GM23338 (cell line): ENCODE results near the gene TUBGCP2. TPM values are rescaled to one million over a fixed set of nuclear protein-coding genes. Genes with fewer than 3 reads are reported as not detected.

ENCODE experiments used
- ATAC-seq: fragments of 200-7000 bp; cut with Tn5 transposase; 3 replicates; pipeline ENCODE4 v1.9.1; 2020
- DNase-seq: peaks from one replicate; pipeline ENCODE4 v3.0.0-alpha.2; 2015; ENCODE audit warnings: low spot score
- H2AFZ ChIP-seq: fragments of 200-600 bp; sonication (generic); 2 replicates; pipeline ENCODE4 v1.8.0; 2016; ENCODE audit warnings: antibody characterized with exemption, mild to moderate bottlenecking, moderate library complexity
- H3F3A ChIP-seq: fragments of 200-600 bp; sonication (generic); replicated peaks from 2 replicates; pipeline ENCODE4 v1.8.0; 2017; ENCODE audit warnings: antibody characterized with exemption, mixed run types, low read depth
- H3K27ac ChIP-seq: fragments of 200-600 bp; sonication (generic); 2 replicates; pipeline ENCODE4 v1.6.1; 2016; ENCODE audit warnings: low read depth
- H3K27me3 ChIP-seq: fragments of 200-600 bp; sonication (generic); 2 replicates; pipeline ENCODE4 v1.8.0; 2016; ENCODE audit warnings: mild to moderate bottlenecking, mixed run types, moderate library complexity; ENCODE audit not compliant: insufficient read depth
- H3K36me3 ChIP-seq: fragments of 200-600 bp; sonication (generic); 2 replicates; pipeline ENCODE4 v1.8.0; 2016; ENCODE audit warnings: mild to moderate bottlenecking; ENCODE audit not compliant: insufficient read depth
- H3K4me1 ChIP-seq: fragments of 200-600 bp; sonication (generic); 2 replicates; pipeline ENCODE4 v1.8.0; 2016; ENCODE audit warnings: mild to moderate bottlenecking, moderate library complexity; ENCODE audit not compliant: insufficient read depth
- H3K4me2 ChIP-seq: fragments of 200-600 bp; sonication (generic); 2 replicates; pipeline ENCODE4 v1.7.1; 2017; ENCODE audit warnings: mixed run types
- H3K4me3 ChIP-seq: fragments of 200-600 bp; sonication (generic); 2 replicates; pipeline ENCODE4 v1.6.1; 2016; ENCODE audit warnings: mixed run types
- H3K79me2 ChIP-seq: fragments of 200-600 bp; sonication (generic); replicated peaks from 2 replicates; pipeline ENCODE4 v1.8.0; 2017; ENCODE audit warnings: mild to moderate bottlenecking; ENCODE audit not compliant: insufficient read depth
- H3K9me2 ChIP-seq: fragments of 200-600 bp; sonication (generic); 2 replicates; pipeline ENCODE4 v1.8.0; 2017; ENCODE audit not compliant: insufficient read depth
- H4K20me1 ChIP-seq: fragments of 200-600 bp; sonication (generic); replicated peaks from 2 replicates; pipeline ENCODE4 v1.8.0; 2017; ENCODE audit warnings: mild to moderate bottlenecking; ENCODE audit not compliant: insufficient read depth
- H3K27ac Mint-ChIP-seq: 2 replicates; pipeline ENCODE4 v1.8.0; 2020; ENCODE audit warnings: inconsistent platforms, mild to moderate bottlenecking, moderate library complexity, mixed read lengths
- H3K27me3 Mint-ChIP-seq: 3 replicates; pipeline ENCODE4 v1.8.0; 2022; ENCODE audit warnings: low read depth, mild to moderate bottlenecking, moderate library complexity, mixed read lengths, inconsistent platforms; ENCODE audit not compliant: insufficient read depth, poor library complexity
- H3K36me3 Mint-ChIP-seq: 3 replicates; pipeline ENCODE4 v1.8.0; 2021; ENCODE audit warnings: low read depth, mild to moderate bottlenecking, inconsistent platforms, moderate library complexity, mixed read lengths
- H3K4me1 Mint-ChIP-seq: 3 replicates; pipeline ENCODE4 v1.8.0; 2020; ENCODE audit warnings: mild to moderate bottlenecking, inconsistent platforms, mixed read lengths
- H3K4me3 Mint-ChIP-seq: 3 replicates; pipeline ENCODE4 v1.8.0; 2021; ENCODE audit warnings: moderate library complexity, mild to moderate bottlenecking, inconsistent platforms, mixed read lengths
- H3K9me3 Mint-ChIP-seq: 3 replicates; pipeline ENCODE4 v1.8.0; 2020; ENCODE audit warnings: moderate library complexity, mild to moderate bottlenecking, inconsistent platforms, mixed read lengths
- CREB1 ChIP-seq: fragments of 250-450 bp; sonication (Bioruptor Pico); IDR thresholded peaks from 2 replicates; pipeline ENCODE4 v1.5.0; 2020; ENCODE audit warnings: low read depth, mild to moderate bottlenecking, moderate library complexity
- CTCF ChIP-seq, 2 experiments: fragments of 200-600 bp in 1 of 2; sonication (generic) in 1 of 2; conservative IDR thresholded peaks; 2 replicates each; pipeline versions ENCODE4 v1.5.1 to v1.6.1; 2016 to 2017; ENCODE audit warnings: antibody characterized with exemption in 2 of 2, low read depth in 2 of 2, mild to moderate bottlenecking in 2 of 2, moderate library complexity in 1 of 2
- ETS1 ChIP-seq: IDR thresholded peaks from 2 replicates; pipeline ENCODE4 v1.6.1; 2016; ENCODE audit warnings: antibody characterized with exemption
- EZH2 ChIP-seq: fragments of 200-600 bp; sonication (generic); IDR thresholded peaks from one replicate; pipeline ENCODE4 v1.8.0; 2017; ENCODE audit warnings: antibody characterized with exemption, mild to moderate bottlenecking, low read depth; ENCODE audit not compliant: unreplicated experiment
- EZH2phosphoT487 ChIP-seq: fragments of 200-600 bp; sonication (generic); IDR thresholded peaks from one replicate; pipeline ENCODE4 v1.8.1; 2018; ENCODE audit warnings: antibody characterized with exemption; ENCODE audit not compliant: unreplicated experiment
- JUNB ChIP-seq: IDR thresholded peaks from one replicate; pipeline ENCODE4 v1.6.1; 2016; ENCODE audit warnings: antibody characterized with exemption; ENCODE audit not compliant: unreplicated experiment
- POLR2AphosphoS5 ChIP-seq: IDR thresholded peaks from 2 replicates; pipeline ENCODE4 v1.6.1; 2016; ENCODE audit warnings: antibody characterized with exemption, low read depth
- REST ChIP-seq: IDR thresholded peaks from one replicate; pipeline ENCODE4 v1.6.1; 2018; ENCODE audit warnings: antibody characterized with exemption; ENCODE audit not compliant: unreplicated experiment
- STAT1 ChIP-seq: IDR thresholded peaks from one replicate; pipeline ENCODE4 v1.6.1; 2016; ENCODE audit warnings: antibody characterized with exemption; ENCODE audit not compliant: unreplicated experiment
- ZNF331 ChIP-seq: fragments of 250-450 bp; sonication (Bioruptor Pico); IDR thresholded peaks from 2 replicates; pipeline ENCODE4 v1.5.0; 2020; ENCODE audit warnings: low read depth, mild to moderate bottlenecking, moderate library complexity
- ZNF462 ChIP-seq: fragments of 250-450 bp; sonication (Bioruptor Pico); IDR thresholded peaks from 2 replicates; pipeline ENCODE4 v1.5.0; 2020; ENCODE audit warnings: mild to moderate bottlenecking, moderate library complexity
- polyA plus RNA-seq: library from polyadenylated mRNA; unstranded; fragments of >200 nt; fragmentation: Nextera tagmentation; extraction: Ambion mirVana; gene quantifications from 2 replicates; pipeline ENCODE4 v1.2.1, GENCODE V29; 2016
- total RNA-seq: library from RNA; depleted of rRNA; stranded (reverse); fragments of >200 nt; shearing (Covaris generic); gene quantifications from 2 replicates; pipeline ENCODE4 v1.2.3, GENCODE V29; 2014

TUBGCP2 gene
- total and polyA plus RNA-seq, 2 experiments from 2014 or later, result 59.6 to 67.7 TPM

GRCh38 chr10:133341983-133342382 is 33.3 kb upstream of the TUBGCP2 start:
- no peak for DNase-seq
- H3K9me2 ChIP-seq, result no peaks in the 10 kb centered on the region
- peaks cover 8% of the 10 kb centered on the region for H3K27me3 ChIP-seq
- no peaks in the 10 kb centered on the region for H3K79me2 ChIP-seq
- H3K4me3 ChIP-seq, result no peak overlapping the region
- TF ChIP-seq JUNB (no peak), POLR2AphosphoS5 (no peak), CTCF (conservative IDR thresholded peaks at IDR 0.05; ENCODE audit: low read depth in 2 of 2) (no peak), STAT1 (no peak), ZNF462 (CRISPR knock-in tag) (no peak), EZH2 (no peak), ZNF331 (CRISPR knock-in tag) (no peak), CREB1 (CRISPR knock-in tag) (no peak), ETS1 (no peak), EZH2phosphoT487 (no peak), REST (no peak)
- peaks cover 5% of the 10 kb centered on the region; the same call in 2 of the 3 replicates for H3K9me3 Mint-ChIP-seq
- no peaks in the 10 kb centered on the region; the same call in 1 of the 2 replicates for H3K4me1 ChIP-seq
- H3K36me3 ChIP-seq, result no peaks in the 10 kb centered on the region
- H3K36me3 Mint-ChIP-seq, result no peaks in the 10 kb centered on the region
- H3K4me1 Mint-ChIP-seq, result peaks cover 11% of the 10 kb centered on the region
- H3K27me3 Mint-ChIP-seq, result peaks cover 17% of the 10 kb centered on the region
- H3K27ac ChIP-seq, result no peak overlapping the region
- H3K4me2 ChIP-seq, result no peak overlapping the region
- H3K4me3 Mint-ChIP-seq, result no peak overlapping the region
- H3F3A ChIP-seq, result 0 out of 2 replicates have a peak, but pooled peaks cover 3% of the 10 kb centered on the region
- ATAC-seq, result no peak
- no peak overlapping the region for H2AFZ ChIP-seq
- no peak overlapping the region for H3K27ac Mint-ChIP-seq
- no peaks in the 10 kb centered on the region for H4K20me1 ChIP-seq
